C4-2B (cell line): ENCODE data around the gene FOXE3.

ENCODE experiments used
- CTCF ChIP-seq: fragments of 450-650 bp; conservative IDR thresholded peaks from 2 replicates; pipeline ENCODE4 v1.5.1; 2017; ENCODE audit warnings: mild to moderate bottlenecking
- ZFX ChIP-seq: fragments of 450-650 bp; IDR thresholded peaks from 2 replicates; pipeline ENCODE4 v1.6.1; 2017

GRCh38 chr1:47411436-47411835 lies 4.6 kb upstream of the FOXE3 start:
- no peak for TF ChIP-seq ZFX
- TF ChIP-seq CTCF, result no peak
